AG09319 (cell line): ENCODE data around the gene NATD1.

ENCODE experiments used
- DNase-seq: peaks from one replicate; pipeline ENCODE4 v3.0.0-alpha.2; 2010; ENCODE audit warnings: low read depth; ENCODE audit errors: extremely low read depth
- CTCF ChIP-seq: IDR thresholded peaks from 2 replicates; pipeline ENCODE4 v1.5.1; 2011; ENCODE audit warnings: low read depth, mild to moderate bottlenecking, inconsistent platforms, low read length, moderate library complexity

NATD1 gene

GRCh38 chr17:21283482-21284318 lies 30.5 kb upstream of the NATD1 start:
- no peak for TF ChIP-seq CTCF
- no peak for DNase-seq

- no peak for TF ChIP-seq CTCF
- no peak for DNase-seq
Measured at GRCh38 chr17:21282850-21283249, 29.6 kb upstream of the NATD1 start.

GRCh38 chr17:21282231-21282630 lies 29.0 kb upstream of the NATD1 start:
- peak; percentile 81 for DNase-seq
- no peak for TF ChIP-seq CTCF

GRCh38 chr17:21280081-21280518 lies 26.9 kb upstream of the NATD1 start:
- DNase-seq, result no peak

GRCh38 chr17:21279582-21279981 lies 26.4 kb upstream of the NATD1 start:
- DNase-seq, result no peak
- TF ChIP-seq CTCF, result no peak

More at GRCh38 chr17:21280081-21280518, 26.9 kb upstream of the NATD1 start:
- TF ChIP-seq CTCF, result peak; percentile 99

GRCh38 chr17:21279198-21279535 lies 26.0 kb upstream of the NATD1 start:
- TF ChIP-seq CTCF, result no peak
- DNase-seq, result no peak

- no peak for DNase-seq
- no peak for TF ChIP-seq CTCF
Measured at GRCh38 chr17:21278450-21279197, 25.4 kb upstream of the NATD1 start.
